ENCODE measurements around the gene SPINDOC.
A peak's percentile ranks its signal among the peaks of the same experiment; 100 is the strongest.

The SPINDOC gene

GRCh38 chr11:63834535-63835157 is 21.4 kb downstream of the SPINDOC start:
- ATAC-seq, result no peak

- no peak for ATAC-seq
Measured at GRCh38 chr11:63835158-63835545, 21.9 kb downstream of the SPINDOC start.

GRCh38 chr11:63837027-63837688 is 23.9 kb downstream of the SPINDOC start:
- ATAC-seq, result no peak

- no peak for ATAC-seq
Measured at GRCh38 chr11:63837739-63838138, 24.5 kb downstream of the SPINDOC start.

GRCh38 chr11:63838150-63838677 is 25.0 kb downstream of the SPINDOC start:
- ATAC-seq, result no peak

- ATAC-seq, result peak; percentile 86 to 87
Measured at GRCh38 chr11:63838678-63839507, 25.6 kb downstream of the SPINDOC start, which contains the start of gene MARK2. Gene MARK2 (plus strand): TSS chr11:63839110. CDS start chr11:63839507, 397 bp downstream.

GRCh38 chr11:63839508-63840355 is 26.5 kb downstream of the SPINDOC start:
- ATAC-seq, result no peak

- no peak for ATAC-seq
Measured at GRCh38 chr11:63840356-63841060, 27.3 kb downstream of the SPINDOC start.

- ATAC-seq, result no peak
Measured at GRCh38 chr11:63841554-63841953, 28.3 kb downstream of the SPINDOC start.

GRCh38 chr11:63843041-63843440 is 29.8 kb downstream of the SPINDOC start:
- ATAC-seq, result no peak

GRCh38 chr11:63844836-63845235 is 31.6 kb downstream of the SPINDOC start:
- ATAC-seq, result no peak

- no peak for ATAC-seq
Measured at GRCh38 chr11:63845303-63845702, 32.0 kb downstream of the SPINDOC start.

GRCh38 chr11:63845911-63846310 is 32.7 kb downstream of the SPINDOC start:
- ATAC-seq, result no peak

GRCh38 chr11:63846897-63847296 is 33.6 kb downstream of the SPINDOC start:
- ATAC-seq, result no peak

- no peak for ATAC-seq
Measured at GRCh38 chr11:63847363-63847762, 34.1 kb downstream of the SPINDOC start.

- ATAC-seq, result no peak
Measured at GRCh38 chr11:63849691-63850090, 36.4 kb downstream of the SPINDOC start.

GRCh38 chr11:63850920-63851319 is 37.7 kb downstream of the SPINDOC start:
- no peak for ATAC-seq

GRCh38 chr11:63851364-63851763 is 38.1 kb downstream of the SPINDOC start:
- peak in 1 of 2 donors; percentile 48 for ATAC-seq

- ATAC-seq, result no peak
Measured at GRCh38 chr11:63853476-63853875, 40.2 kb downstream of the SPINDOC start.

- no peak for ATAC-seq
Measured at GRCh38 chr11:63854696-63855095, 41.4 kb downstream of the SPINDOC start.

- ATAC-seq, result no peak
Measured at GRCh38 chr11:63855975-63856374, 42.7 kb downstream of the SPINDOC start.
